Activated CD4-positive, alpha-beta T cell treated with anti-CD3 and anti-CD28 coated beads for 36 hours (primary cell): ENCODE data around the gene IGFL1. TPM values are rescaled to one million over a fixed set of nuclear protein-coding genes. Genes with fewer than 3 reads are reported as not detected.
A peak's percentile ranks its signal among the peaks of the same experiment; 100 is the strongest.
"Not testable (repeated sequence)": the region's sequence is repeated elsewhere in the genome, so short reads cannot be mapped to it uniquely, and the experiment has no call there.

Source experiments
- ATAC-seq: fragments of 200-7000 bp; cut with Tn5 transposase; one replicate; pipeline ENCODE4 v1.10.0; 2021; ENCODE audit warnings: mild to moderate bottlenecking, moderate library complexity
- CTCF ChIA-PET: fragments of 350-600 bp; sonication (Branson Sonifier 250); formaldehyde crosslinking; loops from one replicate; lab custom pipeline; 2021; ENCODE audit warnings: antibody characterized with exemption; lab: Charles Lee
- POLR2A ChIA-PET: fragments of 350-600 bp; sonication (Branson Sonifier 250); formaldehyde crosslinking; loops from one replicate; lab custom pipeline; 2021; ENCODE audit warnings: antibody characterized with exemption, inconsistent platforms; lab: Charles Lee
- DNase-seq: peaks from one replicate; pipeline ENCODE4 v3.0.0-alpha.2; 2020
- H3K27ac Mint-ChIP-seq: one replicate; pipeline ENCODE4 v1.8.0; 2021; ENCODE audit warnings: mixed read lengths
- H3K27me3 Mint-ChIP-seq: one replicate; pipeline ENCODE4 v1.8.0; 2021; ENCODE audit warnings: mixed read lengths
- H3K36me3 Mint-ChIP-seq: one replicate; pipeline ENCODE4 v1.8.0; 2021; ENCODE audit warnings: low read depth, mixed read lengths
- H3K4me1 Mint-ChIP-seq: one replicate; pipeline ENCODE4 v1.8.0; 2021; ENCODE audit warnings: mixed read lengths
- H3K4me3 Mint-ChIP-seq: one replicate; pipeline ENCODE4 v1.8.0; 2021; ENCODE audit warnings: mild to moderate bottlenecking, moderate library complexity, mixed read lengths
- H3K9me3 Mint-ChIP-seq: one replicate; pipeline ENCODE4 v1.8.0; 2021; ENCODE audit warnings: low read depth, mixed read lengths
- intact Hi-C, 2 experiments: fragments of 100-400 bp; cut with DNase I in 1 of 2; cut with micrococcal nuclease in 1 of 2; formaldehyde crosslinking; loops; one replicate each; pipeline versions ENCODE4 v1.14.2 to v1.15.1; 2022 to 2024; cut with DNase I, micrococcal nuclease
- total RNA-seq, 2 experiments: library from RNA; stranded (reverse); gene quantifications; one replicate each; pipeline ENCODE4 v1.2.3, GENCODE V29; 2021

The IGFL1 gene
- total RNA-seq, 2 experiments from 2014 or later, result not detected

- H3K4me3 Mint-ChIP-seq, POLR2A ChIA-PET, H3K36me3 Mint-ChIP-seq, ATAC-seq, intact Hi-C loops, H3K9me3 Mint-ChIP-seq, H3K27ac Mint-ChIP-seq, H3K4me1 Mint-ChIP-seq, DNase-seq: not testable (repeated sequence)
- CTCF ChIA-PET, result interaction anchor here (1.2 kb wide), 1 partner anchor 164 kb away, joined by 9 read pairs; no protein-coding TSS in a partner anchor
- H3K27me3 Mint-ChIP-seq, result peaks cover 49% of the 10 kb centered on the region
These were observed 36.9 kb upstream of the IGFL1 start for GRCh38 chr19:46192626-46192991.

GRCh38 chr19:46192992-46193650 is 36.4 kb upstream of the IGFL1 start:
- DNase-seq (peak; percentile 31), ATAC-seq (peak; percentile 65)
- ChIA-PET CTCF (interaction anchor here (0.7 to 1.3 kb wide), 2 partner anchors 111 to 117 kb away, joined by 3 read pairs; no protein-coding TSS in a partner anchor), POLR2A (no interaction called here)
- Mint-ChIP-seq H3K9me3 (no peaks in the 10 kb centered on the region), H3K36me3 (no peaks in the 10 kb centered on the region), H3K4me1 (no peaks in the 10 kb centered on the region), H3K27ac (no peak overlapping the region), H3K4me3 (no peak overlapping the region), H3K27me3 (peaks cover 48% of the 10 kb centered on the region)
- intact Hi-C loops, result no loop called here

- no peaks in the 10 kb centered on the region for H3K9me3 Mint-ChIP-seq
- POLR2A ChIA-PET, result no interaction called here
- no peak overlapping the region for H3K27ac Mint-ChIP-seq
- H3K36me3 Mint-ChIP-seq, result no peaks in the 10 kb centered on the region
- intact Hi-C loops, result no loop called here
- CTCF ChIA-PET, result interaction anchor here (0.7 to 1.3 kb wide), 3 partner anchors 112 to 317 kb away, joined by 3 read pairs; no protein-coding TSS in a partner anchor
- no peak overlapping the region for H3K4me3 Mint-ChIP-seq
- peaks cover 46% of the 10 kb centered on the region for H3K27me3 Mint-ChIP-seq
- DNase-seq, result no peak
- ATAC-seq, result no peak
- no peaks in the 10 kb centered on the region for H3K4me1 Mint-ChIP-seq
These were observed 35.9 kb upstream of the IGFL1 start for GRCh38 chr19:46193678-46194077.

- H3K27ac Mint-ChIP-seq, result no peak overlapping the region
- H3K4me1 Mint-ChIP-seq, result no peaks in the 10 kb centered on the region
- no peaks in the 10 kb centered on the region for H3K9me3 Mint-ChIP-seq
- H3K27me3 Mint-ChIP-seq, result peaks cover 37% of the 10 kb centered on the region
- DNase-seq (no peak), ATAC-seq (no peak)
- ChIA-PET CTCF (interaction anchor here (0.9 kb wide), 1 partner anchor 70 kb away, joined by 3 read pairs; no protein-coding TSS in a partner anchor), POLR2A (no interaction called here)
- H3K4me3 Mint-ChIP-seq, result no peak overlapping the region
- H3K36me3 Mint-ChIP-seq, result no peaks in the 10 kb centered on the region
- intact Hi-C loops, result no loop called here
These were observed 34.4 kb upstream of the IGFL1 start for GRCh38 chr19:46195104-46195503.

GRCh38 chr19:46195919-46196318 is 33.6 kb upstream of the IGFL1 start:
- H3K4me1 Mint-ChIP-seq, DNase-seq, H3K4me3 Mint-ChIP-seq, H3K9me3 Mint-ChIP-seq, POLR2A ChIA-PET, H3K27ac Mint-ChIP-seq, CTCF ChIA-PET, H3K36me3 Mint-ChIP-seq, ATAC-seq, intact Hi-C loops: not testable (repeated sequence)
- H3K27me3 Mint-ChIP-seq, result peaks cover 34% of the 10 kb centered on the region

GRCh38 chr19:46196410-46197124 is 33.0 kb upstream of the IGFL1 start:
- no peaks in the 10 kb centered on the region for H3K4me1 Mint-ChIP-seq
- intact Hi-C loops, result no loop called here
- H3K36me3 Mint-ChIP-seq, result no peaks in the 10 kb centered on the region
- no peaks in the 10 kb centered on the region for H3K9me3 Mint-ChIP-seq
- H3K27ac Mint-ChIP-seq, result no peak overlapping the region
- no peak for DNase-seq
- ChIA-PET POLR2A (no interaction called here), CTCF (no interaction called here)
- H3K27me3 Mint-ChIP-seq, result peaks cover 31% of the 10 kb centered on the region
- H3K4me3 Mint-ChIP-seq, result no peak overlapping the region
- ATAC-seq, result no peak

GRCh38 chr19:46197314-46198070 is 32.0 kb upstream of the IGFL1 start:
- DNase-seq, result no peak
- POLR2A ChIA-PET, result no interaction called here
- CTCF ChIA-PET, result no interaction called here
- H3K27me3 Mint-ChIP-seq, result peaks cover 37% of the 10 kb centered on the region
- no peaks in the 10 kb centered on the region for H3K9me3 Mint-ChIP-seq
- no peaks in the 10 kb centered on the region for H3K4me1 Mint-ChIP-seq
- no peaks in the 10 kb centered on the region for H3K36me3 Mint-ChIP-seq
- intact Hi-C loops, result no loop called here
- no peak overlapping the region for H3K27ac Mint-ChIP-seq
- no peak overlapping the region for H3K4me3 Mint-ChIP-seq
- no peak for ATAC-seq

GRCh38 chr19:46198756-46199155 is 30.8 kb upstream of the IGFL1 start:
- Mint-ChIP-seq H3K27me3 (peaks cover 44% of the 10 kb centered on the region), H3K4me1 (no peaks in the 10 kb centered on the region), H3K9me3 (no peaks in the 10 kb centered on the region), H3K27ac (no peak overlapping the region), H3K36me3 (no peaks in the 10 kb centered on the region), H3K4me3 (no peak overlapping the region)
- POLR2A ChIA-PET, result no interaction called here
- DNase-seq, result no peak
- no peak for ATAC-seq
- intact Hi-C loops, result no loop called here
- CTCF ChIA-PET, result interaction anchor here (0.6 kb wide), 1 partner anchor 137 kb away, joined by 3 read pairs; no protein-coding TSS in a partner anchor

- CTCF ChIA-PET, result interaction anchor here (0.6 kb wide), 1 partner anchor 66 kb away, joined by 3 read pairs; no protein-coding TSS in a partner anchor
These were observed 27.9 kb upstream of the IGFL1 start for GRCh38 chr19:46201454-46202310.

GRCh38 chr19:46202426-46202825 is 27.1 kb upstream of the IGFL1 start:
- CTCF ChIA-PET, result no interaction called here
- Mint-ChIP-seq H3K36me3 (no peaks in the 10 kb centered on the region), H3K27ac (no peak overlapping the region), H3K27me3 (peaks cover 24% of the 10 kb centered on the region), H3K4me1 (no peaks in the 10 kb centered on the region), H3K9me3 (no peaks in the 10 kb centered on the region), H3K4me3 (no peak overlapping the region)
- ATAC-seq (no peak), DNase-seq (no peak)
- POLR2A ChIA-PET, result no interaction called here
- intact Hi-C loops, result no loop called here

More at GRCh38 chr19:46201454-46202310, 27.9 kb upstream of the IGFL1 start:
- POLR2A ChIA-PET, result no interaction called here
- DNase-seq (no peak), ATAC-seq (no peak)
- H3K9me3 Mint-ChIP-seq, result no peaks in the 10 kb centered on the region
- H3K27me3 Mint-ChIP-seq, result peaks cover 32% of the 10 kb centered on the region
- no peak overlapping the region for H3K27ac Mint-ChIP-seq
- H3K36me3 Mint-ChIP-seq, result no peaks in the 10 kb centered on the region
- no peak overlapping the region for H3K4me3 Mint-ChIP-seq
- intact Hi-C loops, result no loop called here
- H3K4me1 Mint-ChIP-seq, result no peaks in the 10 kb centered on the region
